Common myeloid progenitor, CD34-positive (primary cell): ENCODE measurements around the gene GBA3.

Source experiments
- CTCF ChIA-PET: fragments of 350-600 bp; sonication (Branson Sonifier 250); formaldehyde crosslinking; loops from one replicate; lab custom pipeline; 2021; ENCODE audit warnings: antibody characterized with exemption; lab: Charles Lee
- POLR2A ChIA-PET: fragments of 350-600 bp; sonication (Branson Sonifier 250); formaldehyde crosslinking; loops from one replicate; lab custom pipeline; 2021; ENCODE audit warnings: antibody characterized with exemption; lab: Charles Lee
- DNase-seq, 3 donors: peaks; one replicate each; pipeline versions ENCODE4 v3.0.0 to v3.0.0-alpha.2; 2013
- H3K27ac ChIP-seq, 2 experiments: 1 replicate in 1 of 2; 2 replicates in 1 of 2; pipeline ENCODE4 v1.7.0; 2013; ENCODE audit warnings: inconsistent platforms in 2 of 2, low read length in 2 of 2, mild to moderate bottlenecking in 2 of 2, low read depth in 1 of 2, moderate library complexity in 1 of 2; ENCODE audit not compliant: severe bottlenecking in 2 of 2, insufficient read depth in 1 of 2, poor library complexity in 1 of 2
- H3K27me3 ChIP-seq, 5 experiments: replicated peaks in 2 of 5; 1 replicate in 3 of 5; 2 replicates in 2 of 5; pipeline versions ENCODE4 v1.6.1 to v1.7.0; 2013; ENCODE audit warnings: low read length in 4 of 5, mild to moderate bottlenecking in 2 of 5, moderate library complexity in 2 of 5, inconsistent platforms in 1 of 5; ENCODE audit not compliant: insufficient read depth in 5 of 5, control insufficient read depth in 4 of 5
- H3K36me3 ChIP-seq, 4 experiments: 1 replicate in 2 of 4; 2 replicates in 2 of 4; pipeline versions ENCODE4 v1.6.1 to v1.7.0; 2013; ENCODE audit warnings: low read length in 3 of 4, control low read depth in 1 of 4, mild to moderate bottlenecking in 1 of 4; ENCODE audit not compliant: control insufficient read depth in 4 of 4, insufficient read depth in 4 of 4
- H3K4me1 ChIP-seq, 4 experiments: 1 replicate in 3 of 4; 2 replicates in 1 of 4; pipeline versions ENCODE4 v1.6.1 to v1.7.1; 2013; ENCODE audit warnings: low read length in 3 of 4, mild to moderate bottlenecking in 3 of 4, control low read depth in 1 of 4, inconsistent platforms in 1 of 4, moderate library complexity in 1 of 4; ENCODE audit not compliant: control insufficient read depth in 4 of 4, insufficient read depth in 4 of 4; ENCODE audit errors: control extremely low read depth in 1 of 4
- H3K4me3 ChIP-seq, 7 experiments: 1 replicate in 4 of 7; 2 replicates in 3 of 7; pipeline versions ENCODE4 v1.5.1 to v1.7.0; 2013; ENCODE audit warnings: mild to moderate bottlenecking in 7 of 7, low read length in 6 of 7, moderate library complexity in 6 of 7, inconsistent platforms in 2 of 7, low read depth in 2 of 7, control low read depth in 1 of 7; ENCODE audit not compliant: insufficient read depth in 4 of 7, control insufficient read depth in 1 of 7; ENCODE audit errors: extremely low read depth in 1 of 7
- H3K9me3 ChIP-seq, 5 experiments: 1 replicate in 4 of 5; 2 replicates in 1 of 5; pipeline versions ENCODE4 v1.6.1 to v1.7.1; 2013; ENCODE audit warnings: low read length in 4 of 5, mild to moderate bottlenecking in 2 of 5, inconsistent platforms in 1 of 5, low read depth in 1 of 5, moderate library complexity in 1 of 5; ENCODE audit not compliant: control insufficient read depth in 4 of 5, insufficient read depth in 2 of 5; ENCODE audit errors: control extremely low read depth in 1 of 5
- WGBS: methylation state at CpG from one replicate; pipeline ENCODE4 v1.1.5; 2013; ENCODE audit not compliant: insufficient coverage; 5-methylcytosine and 5-hydroxymethylcytosine counted together

GBA3 gene

DNA sequence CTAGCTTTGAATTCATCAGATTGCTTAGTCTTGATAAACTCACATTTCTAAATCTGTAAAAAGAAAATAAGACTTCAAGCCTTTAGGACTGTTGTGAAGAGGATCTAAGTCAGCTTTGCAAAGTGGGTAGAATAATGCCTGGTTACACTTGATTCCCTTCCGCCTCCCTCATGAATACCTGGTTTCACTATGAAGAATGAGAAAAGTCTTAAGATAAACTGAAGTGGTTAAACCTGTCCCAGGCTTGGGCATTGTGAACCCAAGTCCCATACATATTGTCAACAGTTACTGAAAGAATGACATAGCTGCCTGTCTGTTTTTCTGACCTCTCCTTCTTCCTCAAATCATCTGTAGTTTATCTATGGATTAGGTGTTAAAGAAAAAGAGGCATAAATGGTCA lies 16.7 kb upstream of the GBA3 start:
- Histone ChIP-seq H3K27me3 (no peaks in the 10 kb centered on the region), H3K27ac (no peak overlapping the region), H3K9me3 (no peaks in the 10 kb centered on the region), H3K36me3 (no peaks in the 10 kb centered on the region), H3K4me3 (no peak overlapping the region), H3K4me1 (peaks cover 4 to 16% (median 8%) of the 10 kb centered on the region in 4 experiments)
- DNase-seq = no peak
- CTCF ChIA-PET = no interaction called here
- 100% methylated on average over 1 of the region's 1 CpG for WGBS
- POLR2A ChIA-PET = no interaction called here

DNA sequence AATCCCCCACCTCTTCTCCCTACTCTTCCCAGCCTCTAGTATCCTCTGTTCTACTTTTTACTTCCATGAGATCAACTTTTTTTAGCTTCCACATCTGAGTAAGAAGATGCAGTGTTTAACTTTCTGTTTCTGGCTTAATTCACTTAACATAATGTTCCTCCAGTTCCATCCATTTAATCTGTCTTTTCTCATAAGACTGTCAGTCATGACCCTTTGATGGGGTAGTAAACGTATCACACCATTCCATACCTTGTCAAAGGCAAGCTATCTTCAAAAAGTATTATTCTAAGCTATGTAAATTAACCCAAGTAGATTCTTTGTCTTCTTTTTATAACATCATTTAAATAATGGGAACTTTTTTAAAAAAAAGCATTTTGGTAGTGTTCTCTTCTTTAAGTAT lies 15.0 kb upstream of the GBA3 start:
- peaks cover 4 to 16% (median 8%) of the 10 kb centered on the region in 4 experiments for H3K4me1 ChIP-seq
- CTCF ChIA-PET = interaction anchor here (0.9 kb wide), 1 partner anchor 14 kb away, joined by 3 read pairs; no protein-coding TSS in a partner anchor
- no peaks in the 10 kb centered on the region for H3K27me3 ChIP-seq
- H3K4me3 ChIP-seq = no peak overlapping the region
- H3K9me3 ChIP-seq = no peaks in the 10 kb centered on the region
- H3K27ac ChIP-seq = no peak overlapping the region
- H3K36me3 ChIP-seq = no peaks in the 10 kb centered on the region
- no CpG with 5 or more reads among the region's 1 CpG for WGBS
- no peak for DNase-seq
- POLR2A ChIA-PET = no interaction called here

DNA sequence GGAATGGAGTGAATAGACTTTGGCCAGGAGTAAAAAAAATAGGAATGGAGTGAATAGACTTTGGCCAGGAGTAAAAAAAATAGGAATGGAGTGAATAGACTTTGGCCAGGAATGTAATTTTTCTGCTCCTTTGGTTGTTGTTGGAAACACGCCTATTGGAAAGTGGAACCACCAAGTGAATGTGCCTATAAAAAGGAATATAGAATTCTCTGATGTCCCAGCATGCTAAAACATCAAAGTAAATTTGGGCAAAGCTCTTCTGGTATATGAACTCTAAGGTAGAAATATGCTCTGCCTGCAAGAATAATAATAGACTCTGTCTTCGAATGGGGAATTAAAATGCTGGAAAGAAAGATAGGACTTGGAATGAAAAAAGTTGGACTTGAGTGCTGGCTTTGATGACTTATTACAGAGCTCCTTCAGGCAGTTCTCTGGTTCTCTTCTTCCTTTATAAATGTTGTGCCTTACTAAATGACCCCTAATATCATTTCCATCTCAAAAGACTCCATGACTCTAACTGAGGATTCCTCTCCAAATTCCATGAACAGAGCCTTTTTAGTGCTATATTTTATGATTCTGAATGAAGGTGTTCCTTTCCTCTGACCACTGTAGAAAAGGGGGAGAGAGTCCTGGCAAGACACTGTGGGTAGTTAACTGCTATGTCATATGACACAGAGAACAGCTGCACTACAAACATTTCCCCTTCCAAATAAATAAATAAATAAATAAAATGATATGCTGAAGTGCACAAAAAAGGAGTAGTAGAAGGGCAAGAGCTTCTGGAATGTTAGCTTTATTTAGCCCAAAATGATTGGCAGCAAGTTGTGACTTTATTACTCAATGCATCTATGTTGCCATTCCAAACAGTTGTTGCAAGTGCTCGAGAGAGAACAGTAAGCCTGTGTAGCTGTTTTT lies 13.5 kb upstream of the GBA3 start:
- no peak overlapping the region for H3K27ac ChIP-seq
- H3K9me3 ChIP-seq = no peaks in the 10 kb centered on the region
- WGBS = 90% methylated on average over 2 of the region's 3 CpGs
- no peaks in the 10 kb centered on the region for H3K36me3 ChIP-seq
- no peak overlapping the region for H3K4me3 ChIP-seq
- POLR2A ChIA-PET = no interaction called here
- peak in 1 of 3 donors; percentile 11 for DNase-seq
- CTCF ChIA-PET = interaction anchor here (0.9 to 2.6 kb wide), 3 partner anchors 9 to 268 kb away, joined by 3 to 6 read pairs (median 5); no protein-coding TSS in a partner anchor
- no peaks in the 10 kb centered on the region for H3K27me3 ChIP-seq
- H3K4me1 ChIP-seq = peaks cover 4 to 16% (median 8%) of the 10 kb centered on the region in 4 experiments

DNA sequence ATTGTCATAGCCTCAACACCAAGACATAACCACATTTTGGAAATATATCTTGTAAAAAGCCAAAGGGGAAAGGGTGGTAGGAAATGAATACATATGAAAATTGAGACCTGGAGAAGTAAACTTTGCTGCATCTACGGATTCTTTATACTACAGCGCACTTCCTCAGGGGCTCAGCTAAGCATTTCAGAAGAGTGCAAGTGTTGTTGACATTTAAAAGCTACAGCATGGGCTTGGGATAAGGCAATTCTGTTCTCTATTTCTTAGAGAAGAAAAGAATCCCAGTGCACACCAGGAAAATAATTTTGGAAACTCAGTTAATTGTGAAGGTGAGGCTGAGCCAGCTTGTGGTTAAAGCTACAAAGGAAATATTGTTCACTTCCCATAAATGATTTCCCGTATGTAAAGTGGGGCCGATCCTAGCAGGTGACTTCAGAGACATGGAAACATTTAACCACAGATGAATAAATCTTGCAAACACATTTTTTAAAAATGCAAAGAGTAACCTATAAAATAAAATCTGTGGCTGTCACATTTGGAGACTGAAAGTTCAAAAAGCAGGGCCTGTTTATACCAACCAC lies 12.6 kb upstream of the GBA3 start:
- ChIA-PET POLR2A (no interaction called here), CTCF (interaction anchor here (0.9 to 2.6 kb wide), 3 partner anchors 10 to 269 kb away, joined by 3 to 6 read pairs (median 5); no protein-coding TSS in a partner anchor)
- Histone ChIP-seq H3K27ac (no peak overlapping the region), H3K9me3 (no peaks in the 10 kb centered on the region), H3K36me3 (no peaks in the 10 kb centered on the region), H3K4me1 (peaks cover 4 to 16% (median 8%) of the 10 kb centered on the region in 4 experiments), H3K4me3 (peak overlapping the region in 1 of 7 experiments; percentile 27), H3K27me3 (no peaks in the 10 kb centered on the region)
- DNase-seq = peak in 1 of 3 donors; percentile 27
- WGBS = 0% methylated on average over 1 of the region's 4 CpGs

DNA sequence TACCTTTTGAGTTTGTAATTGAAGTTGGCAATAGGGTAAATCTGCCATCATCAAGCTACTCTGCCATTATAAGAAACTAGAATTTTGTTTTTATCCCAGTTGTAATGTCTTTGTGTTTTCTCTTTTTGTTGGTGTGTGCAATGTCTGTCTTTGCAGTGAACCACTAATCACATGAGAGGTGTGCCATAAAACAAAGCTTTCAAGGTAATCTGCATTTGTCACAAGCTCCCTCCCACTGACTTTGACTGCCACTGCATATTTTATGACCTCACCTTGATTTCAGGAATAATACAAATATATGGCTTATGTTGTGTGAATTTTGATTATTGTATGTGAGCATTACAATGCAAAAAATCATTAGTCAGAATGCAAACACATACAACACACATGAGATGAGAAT lies 9.0 kb upstream of the GBA3 start:
- no peaks in the 10 kb centered on the region for H3K9me3 ChIP-seq
- no peaks in the 10 kb centered on the region for H3K36me3 ChIP-seq
- ChIA-PET CTCF (interaction anchor here (1.4 to 1.9 kb wide), 2 partner anchors 14 to 275 kb away, joined by 3 to 5 read pairs; no protein-coding TSS in a partner anchor), POLR2A (no interaction called here)
- peaks cover 4 to 16% (median 8%) of the 10 kb centered on the region in 4 experiments for H3K4me1 ChIP-seq
- no peak overlapping the region for H3K4me3 ChIP-seq
- no peak for DNase-seq
- H3K27me3 ChIP-seq = no peaks in the 10 kb centered on the region
- H3K27ac ChIP-seq = no peak overlapping the region

DNA sequence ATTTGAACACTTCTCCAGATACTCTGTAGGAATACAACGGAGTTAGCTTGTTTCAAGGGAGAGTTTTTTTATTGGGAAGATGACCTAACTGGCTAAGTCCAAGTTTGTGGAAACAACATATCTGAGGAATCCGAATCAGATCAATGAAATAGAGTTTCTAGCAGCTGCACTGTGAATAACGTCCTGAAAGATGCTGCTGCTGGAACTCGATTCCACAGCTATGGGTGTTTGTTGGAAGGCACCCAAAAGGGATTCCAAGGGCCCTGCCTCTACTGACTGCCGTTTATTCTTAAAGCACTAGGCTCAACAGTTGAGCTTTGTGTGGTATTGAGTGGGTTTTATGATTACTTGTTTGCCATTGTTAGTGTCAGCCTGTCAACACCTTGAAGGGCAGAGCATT lies 6.6 kb upstream of the GBA3 start:
- H3K27me3 ChIP-seq = no peaks in the 10 kb centered on the region
- ChIA-PET POLR2A (no interaction called here), CTCF (no interaction called here)
- H3K27ac ChIP-seq = no peak overlapping the region
- H3K4me3 ChIP-seq = no peak overlapping the region
- no peaks in the 10 kb centered on the region for H3K9me3 ChIP-seq
- no peaks in the 10 kb centered on the region for H3K36me3 ChIP-seq
- peaks cover 2 to 7% (median 4%) of the 10 kb centered on the region in 4 experiments for H3K4me1 ChIP-seq
- 97% methylated on average over 5 of the region's 5 CpGs for WGBS
- no peak for DNase-seq

DNA sequence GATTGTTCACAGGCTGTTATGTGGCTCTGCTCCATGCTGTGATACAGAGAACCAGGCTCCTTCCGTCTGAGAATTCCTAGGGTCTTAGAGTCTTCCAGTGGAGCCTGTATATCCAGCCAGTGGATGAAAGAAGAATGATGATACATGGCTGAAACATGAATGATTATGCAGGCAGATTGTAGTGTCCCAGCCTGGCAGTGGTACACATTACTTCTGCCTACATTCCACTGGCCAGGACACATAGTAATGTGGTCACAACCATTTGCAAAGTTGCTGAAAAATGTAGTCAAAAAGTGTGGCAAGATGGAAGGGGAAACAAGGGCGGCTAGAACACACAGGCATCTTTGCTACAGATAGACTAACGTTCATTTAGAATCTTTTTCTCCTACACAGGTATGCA lies 4.5 kb upstream of the GBA3 start:
- peaks cover 0 to 1% (median 0%) of the 10 kb centered on the region in 5 experiments for H3K27me3 ChIP-seq
- H3K27ac ChIP-seq = no peak overlapping the region
- no peaks in the 10 kb centered on the region for H3K9me3 ChIP-seq
- POLR2A ChIA-PET = no interaction called here
- no peak overlapping the region for H3K4me3 ChIP-seq
- DNase-seq = no peak
- CTCF ChIA-PET = interaction anchor here (1.0 kb wide), 1 partner anchor 899 kb away, joined by 3 read pairs; no protein-coding TSS in a partner anchor
- H3K36me3 ChIP-seq = no peaks in the 10 kb centered on the region
- peaks cover 2 to 7% (median 4%) of the 10 kb centered on the region in 4 experiments for H3K4me1 ChIP-seq
- WGBS = 100% methylated on average over 3 of the region's 3 CpGs
